GM23338 (cell line): Measurements from ENCODE around the gene FAF1. TPM values are rescaled to one million over a fixed set of nuclear protein-coding genes. Genes with fewer than 3 reads are reported as not detected.
A peak's percentile ranks its signal among the peaks of the same experiment; 100 is the strongest.

Source experiments
- ATAC-seq: fragments of 200-7000 bp; cut with Tn5 transposase; 3 replicates; pipeline ENCODE4 v1.9.1; 2020
- DNase-seq: peaks from one replicate; pipeline ENCODE4 v3.0.0-alpha.2; 2015; ENCODE audit warnings: low spot score
- H2AFZ ChIP-seq: fragments of 200-600 bp; sonication (generic); 2 replicates; pipeline ENCODE4 v1.8.0; 2016; ENCODE audit warnings: antibody characterized with exemption, mild to moderate bottlenecking, moderate library complexity
- H3F3A ChIP-seq: fragments of 200-600 bp; sonication (generic); replicated peaks from 2 replicates; pipeline ENCODE4 v1.8.0; 2017; ENCODE audit warnings: antibody characterized with exemption, mixed run types, low read depth
- H3K27ac ChIP-seq: fragments of 200-600 bp; sonication (generic); 2 replicates; pipeline ENCODE4 v1.6.1; 2016; ENCODE audit warnings: low read depth
- H3K27me3 ChIP-seq: fragments of 200-600 bp; sonication (generic); 2 replicates; pipeline ENCODE4 v1.8.0; 2016; ENCODE audit warnings: mild to moderate bottlenecking, mixed run types, moderate library complexity; ENCODE audit not compliant: insufficient read depth
- H3K36me3 ChIP-seq: fragments of 200-600 bp; sonication (generic); 2 replicates; pipeline ENCODE4 v1.8.0; 2016; ENCODE audit warnings: mild to moderate bottlenecking; ENCODE audit not compliant: insufficient read depth
- H3K4me1 ChIP-seq: fragments of 200-600 bp; sonication (generic); 2 replicates; pipeline ENCODE4 v1.8.0; 2016; ENCODE audit warnings: mild to moderate bottlenecking, moderate library complexity; ENCODE audit not compliant: insufficient read depth
- H3K4me2 ChIP-seq: fragments of 200-600 bp; sonication (generic); 2 replicates; pipeline ENCODE4 v1.7.1; 2017; ENCODE audit warnings: mixed run types
- H3K4me3 ChIP-seq: fragments of 200-600 bp; sonication (generic); 2 replicates; pipeline ENCODE4 v1.6.1; 2016; ENCODE audit warnings: mixed run types
- H3K79me2 ChIP-seq: fragments of 200-600 bp; sonication (generic); replicated peaks from 2 replicates; pipeline ENCODE4 v1.8.0; 2017; ENCODE audit warnings: mild to moderate bottlenecking; ENCODE audit not compliant: insufficient read depth
- H3K9me2 ChIP-seq: fragments of 200-600 bp; sonication (generic); 2 replicates; pipeline ENCODE4 v1.8.0; 2017; ENCODE audit not compliant: insufficient read depth
- H4K20me1 ChIP-seq: fragments of 200-600 bp; sonication (generic); replicated peaks from 2 replicates; pipeline ENCODE4 v1.8.0; 2017; ENCODE audit warnings: mild to moderate bottlenecking; ENCODE audit not compliant: insufficient read depth
- H3K27ac Mint-ChIP-seq: 2 replicates; pipeline ENCODE4 v1.8.0; 2020; ENCODE audit warnings: inconsistent platforms, mild to moderate bottlenecking, moderate library complexity, mixed read lengths
- H3K27me3 Mint-ChIP-seq: 3 replicates; pipeline ENCODE4 v1.8.0; 2022; ENCODE audit warnings: low read depth, mild to moderate bottlenecking, moderate library complexity, mixed read lengths, inconsistent platforms; ENCODE audit not compliant: insufficient read depth, poor library complexity
- H3K36me3 Mint-ChIP-seq: 3 replicates; pipeline ENCODE4 v1.8.0; 2021; ENCODE audit warnings: low read depth, mild to moderate bottlenecking, inconsistent platforms, moderate library complexity, mixed read lengths
- H3K4me1 Mint-ChIP-seq: 3 replicates; pipeline ENCODE4 v1.8.0; 2020; ENCODE audit warnings: mild to moderate bottlenecking, inconsistent platforms, mixed read lengths
- H3K4me3 Mint-ChIP-seq: 3 replicates; pipeline ENCODE4 v1.8.0; 2021; ENCODE audit warnings: moderate library complexity, mild to moderate bottlenecking, inconsistent platforms, mixed read lengths
- H3K9me3 Mint-ChIP-seq: 3 replicates; pipeline ENCODE4 v1.8.0; 2020; ENCODE audit warnings: moderate library complexity, mild to moderate bottlenecking, inconsistent platforms, mixed read lengths
- CREB1 ChIP-seq: fragments of 250-450 bp; sonication (Bioruptor Pico); IDR thresholded peaks from 2 replicates; pipeline ENCODE4 v1.5.0; 2020; ENCODE audit warnings: low read depth, mild to moderate bottlenecking, moderate library complexity
- EZH2phosphoT487 ChIP-seq: fragments of 200-600 bp; sonication (generic); IDR thresholded peaks from one replicate; pipeline ENCODE4 v1.8.1; 2018; ENCODE audit warnings: antibody characterized with exemption; ENCODE audit not compliant: unreplicated experiment
- JUNB ChIP-seq: IDR thresholded peaks from one replicate; pipeline ENCODE4 v1.6.1; 2016; ENCODE audit warnings: antibody characterized with exemption; ENCODE audit not compliant: unreplicated experiment
- NANOG ChIP-seq: IDR thresholded peaks from 2 replicates; pipeline ENCODE4 v1.6.1; 2016; ENCODE audit warnings: antibody characterized with exemption, borderline replicate concordance
- ZNF114 ChIP-seq: fragments of 250-450 bp; sonication (Bioruptor Pico); IDR thresholded peaks from 2 replicates; pipeline ENCODE4 v1.5.0; 2020; ENCODE audit warnings: mild to moderate bottlenecking, moderate library complexity
- ZNF331 ChIP-seq: fragments of 250-450 bp; sonication (Bioruptor Pico); IDR thresholded peaks from 2 replicates; pipeline ENCODE4 v1.5.0; 2020; ENCODE audit warnings: low read depth, mild to moderate bottlenecking, moderate library complexity
- polyA plus RNA-seq: library from polyadenylated mRNA; unstranded; fragments of >200 nt; fragmentation: Nextera tagmentation; extraction: Ambion mirVana; gene quantifications from 2 replicates; pipeline ENCODE4 v1.2.1, GENCODE V29; 2016
- total RNA-seq: library from RNA; depleted of rRNA; stranded (reverse); fragments of >200 nt; shearing (Covaris generic); gene quantifications from 2 replicates; pipeline ENCODE4 v1.2.3, GENCODE V29; 2014
- TF ChIP-seq, protein P1 (sequence below), 2 experiments: fragments of 200-600 bp in 1 of 2; sonication (generic) in 1 of 2; conservative IDR thresholded peaks; 2 replicates each; pipeline versions ENCODE4 v1.5.1 to v1.6.1; 2016 to 2017; ENCODE audit warnings: antibody characterized with exemption in 2 of 2, low read depth in 2 of 2, mild to moderate bottlenecking in 2 of 2, moderate library complexity in 1 of 2
- TF ChIP-seq, protein P2 (sequence below): IDR thresholded peaks from one replicate; pipeline ENCODE4 v1.6.1; 2018; ENCODE audit warnings: antibody characterized with exemption; ENCODE audit not compliant: unreplicated experiment

FAF1 gene
- total and polyA plus RNA-seq, 2 experiments from 2014 or later, result 24.1 to 53.2 TPM

DNA sequence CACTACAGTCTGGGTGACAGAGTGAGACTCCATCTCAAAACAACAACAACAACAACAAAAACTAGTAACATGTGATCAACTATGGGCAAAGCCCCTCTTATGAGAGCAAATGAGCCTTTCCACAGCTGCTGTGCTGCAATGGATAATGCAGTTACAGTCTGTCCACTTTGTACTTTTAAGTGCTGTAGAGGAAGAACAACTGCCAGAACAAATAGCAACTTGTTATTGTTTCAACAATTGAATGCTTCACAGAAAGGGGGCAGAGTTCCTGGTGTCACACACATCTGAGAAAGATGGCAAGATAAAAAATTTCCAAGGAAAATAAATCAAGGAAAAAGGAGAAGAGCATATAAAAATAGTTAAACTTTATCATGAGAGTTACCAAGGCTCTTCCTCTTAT lies 293.2 kb downstream of the FAF1 start:
- ATAC-seq (no peak), DNase-seq (peak; percentile 8)
- no peaks in the 10 kb centered on the region for H4K20me1 ChIP-seq
- H3K27me3 Mint-ChIP-seq, result peaks cover 6% of the 10 kb centered on the region
- H3K4me3 ChIP-seq, result no peak overlapping the region
- H3K4me2 ChIP-seq, result no peak overlapping the region
- no peak overlapping the region for H3K4me3 Mint-ChIP-seq
- H3K9me3 Mint-ChIP-seq, result no peaks in the 10 kb centered on the region
- peaks cover 30% of the 10 kb centered on the region for H3K4me1 ChIP-seq
- H3K4me1 Mint-ChIP-seq, result peaks cover 19% of the 10 kb centered on the region
- H3K27ac Mint-ChIP-seq, result no peak overlapping the region
- no peaks in the 10 kb centered on the region for H3K36me3 Mint-ChIP-seq
- no peaks in the 10 kb centered on the region for H3K79me2 ChIP-seq
- no peaks in the 10 kb centered on the region for H3K27me3 ChIP-seq
- H3K9me2 ChIP-seq, result no peaks in the 10 kb centered on the region
- H3K27ac ChIP-seq, result no peak overlapping the region
- no peaks in the 10 kb centered on the region for H3K36me3 ChIP-seq
- no peak overlapping the region for H2AFZ ChIP-seq
- H3F3A ChIP-seq, result no peaks in the 10 kb centered on the region
- no peak for TF ChIP-seq CREB1
- TF ChIP-seq, protein P1, sequence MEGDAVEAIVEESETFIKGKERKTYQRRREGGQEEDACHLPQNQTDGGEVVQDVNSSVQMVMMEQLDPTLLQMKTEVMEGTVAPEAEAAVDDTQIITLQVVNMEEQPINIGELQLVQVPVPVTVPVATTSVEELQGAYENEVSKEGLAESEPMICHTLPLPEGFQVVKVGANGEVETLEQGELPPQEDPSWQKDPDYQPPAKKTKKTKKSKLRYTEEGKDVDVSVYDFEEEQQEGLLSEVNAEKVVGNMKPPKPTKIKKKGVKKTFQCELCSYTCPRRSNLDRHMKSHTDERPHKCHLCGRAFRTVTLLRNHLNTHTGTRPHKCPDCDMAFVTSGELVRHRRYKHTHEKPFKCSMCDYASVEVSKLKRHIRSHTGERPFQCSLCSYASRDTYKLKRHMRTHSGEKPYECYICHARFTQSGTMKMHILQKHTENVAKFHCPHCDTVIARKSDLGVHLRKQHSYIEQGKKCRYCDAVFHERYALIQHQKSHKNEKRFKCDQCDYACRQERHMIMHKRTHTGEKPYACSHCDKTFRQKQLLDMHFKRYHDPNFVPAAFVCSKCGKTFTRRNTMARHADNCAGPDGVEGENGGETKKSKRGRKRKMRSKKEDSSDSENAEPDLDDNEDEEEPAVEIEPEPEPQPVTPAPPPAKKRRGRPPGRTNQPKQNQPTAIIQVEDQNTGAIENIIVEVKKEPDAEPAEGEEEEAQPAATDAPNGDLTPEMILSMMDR (conservative IDR thresholded peaks at IDR 0.05; ENCODE audit: low read depth in 2 of 2), result peak; percentile 8 to 17; a peak in 1 of 4 replicates

DNA sequence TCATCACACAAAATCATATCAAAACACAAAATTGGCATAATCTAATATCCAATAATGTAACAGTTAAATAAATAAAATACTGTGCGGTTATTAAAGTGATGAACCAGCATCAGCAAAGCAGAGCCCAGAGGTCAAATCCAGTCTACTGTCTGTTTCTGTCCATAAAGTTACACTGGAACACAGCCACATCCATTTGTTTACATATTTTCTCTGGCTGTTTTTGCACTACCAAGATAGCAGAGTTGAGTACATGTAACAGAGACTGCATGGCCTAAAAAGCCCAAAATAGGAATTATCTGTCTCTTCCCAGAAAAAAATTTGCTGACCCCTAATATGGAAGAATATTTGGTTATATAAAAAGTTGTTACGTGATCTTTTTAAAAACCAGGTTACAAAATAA lies 294.7 kb downstream of the FAF1 start:
- Mint-ChIP-seq H3K27me3 (peaks cover 4% of the 10 kb centered on the region), H3K36me3 (no peaks in the 10 kb centered on the region), H3K4me3 (no peak overlapping the region), H3K27ac (no peak overlapping the region), H3K9me3 (no peaks in the 10 kb centered on the region), H3K4me1 (peaks cover 28% of the 10 kb centered on the region)
- DNase-seq (no peak), ATAC-seq (no peak)
- H3K4me1 ChIP-seq, result peaks cover 35% of the 10 kb centered on the region
- H4K20me1 ChIP-seq, result no peaks in the 10 kb centered on the region
- no peaks in the 10 kb centered on the region for H3K36me3 ChIP-seq
- H3K9me2 ChIP-seq, result no peaks in the 10 kb centered on the region
- no peak overlapping the region for H3K27ac ChIP-seq
- no peaks in the 10 kb centered on the region for H3K27me3 ChIP-seq
- no peaks in the 10 kb centered on the region for H3K79me2 ChIP-seq
- H3K4me3 ChIP-seq, result no peak overlapping the region
- H2AFZ ChIP-seq, result no peak overlapping the region
- no peaks in the 10 kb centered on the region for H3F3A ChIP-seq
- H3K4me2 ChIP-seq, result no peak overlapping the region
- TF ChIP-seq, protein P2, sequence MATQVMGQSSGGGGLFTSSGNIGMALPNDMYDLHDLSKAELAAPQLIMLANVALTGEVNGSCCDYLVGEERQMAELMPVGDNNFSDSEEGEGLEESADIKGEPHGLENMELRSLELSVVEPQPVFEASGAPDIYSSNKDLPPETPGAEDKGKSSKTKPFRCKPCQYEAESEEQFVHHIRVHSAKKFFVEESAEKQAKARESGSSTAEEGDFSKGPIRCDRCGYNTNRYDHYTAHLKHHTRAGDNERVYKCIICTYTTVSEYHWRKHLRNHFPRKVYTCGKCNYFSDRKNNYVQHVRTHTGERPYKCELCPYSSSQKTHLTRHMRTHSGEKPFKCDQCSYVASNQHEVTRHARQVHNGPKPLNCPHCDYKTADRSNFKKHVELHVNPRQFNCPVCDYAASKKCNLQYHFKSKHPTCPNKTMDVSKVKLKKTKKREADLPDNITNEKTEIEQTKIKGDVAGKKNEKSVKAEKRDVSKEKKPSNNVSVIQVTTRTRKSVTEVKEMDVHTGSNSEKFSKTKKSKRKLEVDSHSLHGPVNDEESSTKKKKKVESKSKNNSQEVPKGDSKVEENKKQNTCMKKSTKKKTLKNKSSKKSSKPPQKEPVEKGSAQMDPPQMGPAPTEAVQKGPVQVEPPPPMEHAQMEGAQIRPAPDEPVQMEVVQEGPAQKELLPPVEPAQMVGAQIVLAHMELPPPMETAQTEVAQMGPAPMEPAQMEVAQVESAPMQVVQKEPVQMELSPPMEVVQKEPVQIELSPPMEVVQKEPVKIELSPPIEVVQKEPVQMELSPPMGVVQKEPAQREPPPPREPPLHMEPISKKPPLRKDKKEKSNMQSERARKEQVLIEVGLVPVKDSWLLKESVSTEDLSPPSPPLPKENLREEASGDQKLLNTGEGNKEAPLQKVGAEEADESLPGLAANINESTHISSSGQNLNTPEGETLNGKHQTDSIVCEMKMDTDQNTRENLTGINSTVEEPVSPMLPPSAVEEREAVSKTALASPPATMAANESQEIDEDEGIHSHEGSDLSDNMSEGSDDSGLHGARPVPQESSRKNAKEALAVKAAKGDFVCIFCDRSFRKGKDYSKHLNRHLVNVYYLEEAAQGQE, result no peak
- TF ChIP-seq EZH2phosphoT487, result no peak
- TF ChIP-seq ZNF331 (CRISPR knock-in tag), result no peak
- no peak for TF ChIP-seq NANOG
- no peak for TF ChIP-seq ZNF114 (CRISPR knock-in tag)
- TF ChIP-seq, protein P1 (conservative IDR thresholded peaks at IDR 0.05; ENCODE audit: low read depth in 2 of 2), result no peak
- no peak for TF ChIP-seq JUNB
